NOMO-1 (cell line): ENCODE measurements around the gene MS4A12.
"Not testable (repeated sequence)": the region's sequence is repeated elsewhere in the genome, so short reads cannot be mapped to it uniquely, and the experiment has no call there.

ENCODE experiments used
- DNase-seq, 2 experiments: peaks; one replicate each; lab custom pipeline; 2025; ENCODE audit not compliant: unreplicated experiment in 2 of 2; lab: John Stamatoyannopoulos, UW

Gene MS4A12

DNA sequence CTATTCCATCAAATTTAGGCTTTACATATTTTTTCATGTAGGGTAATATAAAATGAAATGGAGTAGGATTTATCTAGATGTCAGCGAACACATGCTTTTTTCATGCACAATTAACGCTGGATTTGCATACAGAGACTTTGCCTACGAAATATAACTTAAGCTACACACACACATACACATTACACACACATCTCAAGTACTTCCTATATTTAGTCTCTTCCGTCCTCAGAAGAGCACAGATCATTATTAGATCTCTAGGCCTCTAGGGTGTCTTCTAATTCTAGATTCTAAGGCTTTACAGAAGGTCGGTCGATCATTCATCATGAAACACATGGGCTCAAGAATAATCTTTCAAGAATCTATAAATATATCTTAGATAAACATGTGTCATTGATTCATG is 18.8 kb downstream of the MS4A12 start:
- no peak for DNase-seq

DNA sequence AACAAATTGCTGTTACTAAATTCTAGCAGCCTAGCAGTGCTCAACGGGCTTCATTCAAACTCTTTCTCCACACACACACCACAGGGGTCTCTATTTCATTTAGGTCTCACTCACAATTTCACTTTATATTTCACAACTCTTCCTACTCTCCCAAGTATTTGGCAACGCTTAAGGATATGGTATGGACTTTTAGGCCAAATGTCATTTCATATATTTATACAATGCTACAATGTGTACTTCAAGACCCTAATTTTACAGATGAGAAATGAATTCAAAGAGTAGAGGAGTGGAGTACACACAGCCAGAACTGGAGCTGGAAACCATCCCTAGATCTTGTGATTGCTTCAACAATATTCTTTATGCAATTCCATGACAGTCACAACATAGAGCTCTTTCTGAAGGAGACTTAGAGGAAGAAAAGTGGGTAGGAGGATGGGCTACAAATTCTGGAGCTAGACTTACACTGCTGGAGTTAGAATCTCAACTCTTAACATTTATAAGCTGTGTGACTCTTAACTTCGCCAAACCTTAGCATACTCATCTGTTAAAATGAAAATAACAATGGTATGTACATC is 20.2 kb downstream of the MS4A12 start:
- DNase-seq: no peak

- DNase-seq: peak in 1 of 2 experiments; percentile 17
Observed at GRCh38 chr11:60513496-60514460, 21.2 kb downstream of the MS4A12 start.

DNA sequence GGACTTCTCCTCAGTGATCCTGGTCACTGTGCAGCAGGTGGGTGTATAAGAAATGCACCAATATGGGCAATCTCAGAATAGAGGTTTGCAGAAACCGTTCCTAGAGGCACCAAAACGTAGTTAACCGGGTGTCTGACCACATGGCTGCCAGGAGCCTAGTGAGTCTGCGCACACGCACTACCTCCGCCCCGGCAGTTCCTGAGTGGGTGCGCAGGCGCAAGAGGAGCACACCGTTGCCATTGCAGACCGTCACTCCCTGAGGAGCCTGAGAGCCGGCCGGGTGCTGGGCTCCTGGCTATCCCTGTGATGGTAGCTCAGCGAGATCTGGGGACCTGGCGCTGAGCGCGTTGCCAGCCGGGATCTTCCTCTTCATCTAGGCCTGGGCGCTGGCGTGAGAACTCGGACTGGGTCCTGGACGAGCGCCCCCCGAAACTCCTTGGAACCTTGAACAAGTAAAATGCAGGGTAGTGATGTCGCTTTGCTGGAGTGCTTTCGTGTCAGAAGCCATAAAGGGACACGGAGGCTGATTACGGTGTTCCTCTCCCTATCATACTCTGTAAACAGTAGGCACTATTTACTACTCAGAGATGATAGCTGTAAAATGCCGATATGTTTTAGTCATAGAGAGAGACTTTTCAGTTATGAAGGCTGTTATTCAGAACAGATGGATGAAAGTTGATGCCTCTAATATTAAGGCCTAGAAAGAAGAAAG is 22.7 kb downstream of the MS4A12 start, which contains the start of gene MS4A13:
MS4A13 (plus strand) TSS at position 249 of the 712 bp plus-strand sequence. CDS start 2,692 bp downstream, outside the sequence.
- DNase-seq: no peak

DNA sequence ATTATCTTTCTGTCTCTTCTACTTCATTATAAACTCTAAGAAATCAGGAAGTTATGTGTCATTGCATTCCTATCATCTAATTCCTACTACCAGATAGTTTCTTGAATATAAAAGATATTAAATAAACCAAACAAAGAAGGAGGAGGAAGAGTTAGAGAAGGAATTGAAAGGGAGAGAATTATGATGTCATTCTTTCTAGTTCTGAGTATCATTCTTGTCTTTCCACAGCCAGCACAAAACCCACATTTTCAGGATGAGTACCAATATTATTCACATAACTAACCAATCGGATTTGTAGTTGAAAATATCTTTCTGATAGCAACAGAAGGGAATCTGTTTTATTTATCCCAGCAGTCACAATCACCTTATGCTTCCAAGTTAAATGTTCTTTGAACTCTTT is 35.9 kb downstream of the MS4A12 start:
- DNase-seq: no peak

- peak; percentile 82 to 91 for DNase-seq
Observed at GRCh38 chr11:60528934-60529333, 36.4 kb downstream of the MS4A12 start.

GRCh38 chr11:60530454-60531100 is 38.0 kb downstream of the MS4A12 start:
- DNase-seq: peak; percentile 5 to 18

GRCh38 chr11:60532383-60532782 is 39.8 kb downstream of the MS4A12 start:
- not testable (repeated sequence) for DNase-seq

- DNase-seq: not testable (repeated sequence)
Observed at GRCh38 chr11:60538627-60539026, 46.0 kb downstream of the MS4A12 start.

- no peak for DNase-seq
Observed at GRCh38 chr11:60544077-60544476, 51.5 kb downstream of the MS4A12 start.
